ENCODE data around the gene PASD1.

PASD1 gene

DNA sequence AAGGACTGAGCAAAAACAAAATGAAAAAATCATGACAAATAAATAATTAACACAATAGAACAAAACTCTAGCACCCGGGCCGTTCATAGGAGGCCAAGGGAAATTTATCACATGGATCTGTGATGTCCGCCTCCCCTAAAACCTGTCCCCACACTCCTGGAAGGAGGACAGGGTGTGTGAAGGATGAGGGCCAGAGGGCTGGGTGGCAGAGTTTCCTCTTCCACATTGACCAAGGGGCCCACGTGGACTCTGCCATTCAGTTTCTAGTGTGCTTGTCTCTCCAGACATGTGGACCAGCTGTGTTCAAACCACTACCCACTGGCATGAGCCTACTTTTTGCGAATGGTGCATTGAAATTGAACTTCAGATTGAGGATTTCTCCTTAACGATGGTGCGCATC, 138.1 kb downstream of the PASD1 start:
- DNase-seq (ENCODE audit: low read depth), result no peak

DNA sequence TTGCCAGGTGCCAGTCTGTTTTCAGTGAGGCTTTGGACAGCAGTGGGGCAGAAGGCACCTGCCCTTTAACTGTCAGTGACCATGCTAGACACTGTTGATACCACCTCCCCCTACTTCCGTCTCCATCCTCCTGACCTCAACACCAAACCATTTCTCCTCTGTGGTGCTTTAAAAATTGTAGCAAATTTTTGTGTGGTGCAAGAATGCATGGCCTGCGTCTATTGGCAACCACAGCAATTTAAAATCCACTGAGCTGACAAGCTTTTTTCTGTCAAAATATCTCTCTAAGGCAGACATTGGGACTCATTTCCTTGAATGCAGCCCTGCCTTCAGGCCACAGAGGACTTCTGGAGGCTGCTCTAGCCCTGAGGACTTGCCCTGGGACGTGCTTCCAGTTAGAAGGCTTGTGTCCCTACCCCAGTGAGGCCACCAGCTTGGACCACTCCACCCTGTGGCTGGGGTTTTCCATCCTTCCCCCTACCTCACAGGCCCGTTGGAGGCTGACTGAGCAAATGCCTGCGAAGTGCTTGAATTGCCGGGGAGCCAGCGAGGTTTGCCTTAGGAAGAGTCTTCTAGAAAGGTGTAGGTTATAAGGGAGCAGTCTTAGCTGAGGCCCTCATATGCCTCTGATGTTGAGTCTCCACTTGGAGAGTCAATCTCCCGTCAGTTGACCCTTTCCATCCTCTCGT, 138.7 kb downstream of the PASD1 start:
- DNase-seq (ENCODE audit: low read depth), result no peak

DNA sequence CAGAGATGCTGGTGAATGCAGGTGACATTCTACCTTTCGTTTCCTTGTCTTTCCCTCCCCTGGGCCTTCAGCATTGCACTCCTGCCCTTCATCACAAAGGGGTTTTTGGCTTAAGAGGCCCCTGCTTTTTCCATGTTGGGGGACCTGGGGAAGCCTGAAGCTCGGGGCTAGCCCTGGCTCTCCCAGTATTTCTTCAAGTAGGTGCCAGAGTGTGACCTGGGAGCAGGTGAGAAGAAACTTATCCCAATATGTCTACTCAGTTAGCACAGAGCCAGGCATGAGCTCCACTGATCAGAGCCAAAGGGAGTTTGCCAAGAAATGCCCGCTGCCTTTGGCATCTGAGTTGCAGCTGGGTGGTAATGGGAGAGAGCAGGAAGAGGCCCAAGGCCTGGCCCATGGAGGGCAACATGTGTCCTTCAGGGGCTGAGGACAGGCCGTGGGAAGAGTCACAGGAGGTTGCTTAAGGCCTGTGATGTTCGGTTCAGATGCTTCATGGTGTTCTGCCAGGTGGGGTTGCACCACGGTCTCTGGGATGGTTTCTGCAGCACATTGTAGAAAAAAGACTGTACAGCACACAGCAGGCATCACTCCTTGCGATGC, 139.4 kb downstream of the PASD1 start:
- DNase-seq (ENCODE audit: low read depth), result no peak

DNA sequence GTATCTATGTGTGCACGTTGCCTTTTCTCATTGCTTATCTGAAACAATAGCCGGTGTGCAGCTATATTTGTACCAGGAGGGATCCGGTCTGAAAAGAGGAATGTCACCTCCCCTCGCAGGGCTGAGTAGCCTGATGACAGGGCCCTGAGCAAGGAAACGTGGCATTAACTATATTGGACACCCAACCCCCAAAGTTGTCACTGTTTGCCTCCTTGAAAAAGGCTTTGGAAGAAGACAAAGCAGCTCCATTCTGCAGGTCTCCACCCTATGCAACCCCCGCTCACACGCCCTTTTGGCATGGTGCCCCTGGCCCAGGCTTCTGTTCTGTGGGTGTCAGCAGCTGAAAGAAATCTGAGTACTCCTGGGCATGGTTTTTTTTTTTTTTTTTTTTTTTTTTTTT, 140.0 kb downstream of the PASD1 start:
- DNase-seq (ENCODE audit: low read depth), result no peak

DNA sequence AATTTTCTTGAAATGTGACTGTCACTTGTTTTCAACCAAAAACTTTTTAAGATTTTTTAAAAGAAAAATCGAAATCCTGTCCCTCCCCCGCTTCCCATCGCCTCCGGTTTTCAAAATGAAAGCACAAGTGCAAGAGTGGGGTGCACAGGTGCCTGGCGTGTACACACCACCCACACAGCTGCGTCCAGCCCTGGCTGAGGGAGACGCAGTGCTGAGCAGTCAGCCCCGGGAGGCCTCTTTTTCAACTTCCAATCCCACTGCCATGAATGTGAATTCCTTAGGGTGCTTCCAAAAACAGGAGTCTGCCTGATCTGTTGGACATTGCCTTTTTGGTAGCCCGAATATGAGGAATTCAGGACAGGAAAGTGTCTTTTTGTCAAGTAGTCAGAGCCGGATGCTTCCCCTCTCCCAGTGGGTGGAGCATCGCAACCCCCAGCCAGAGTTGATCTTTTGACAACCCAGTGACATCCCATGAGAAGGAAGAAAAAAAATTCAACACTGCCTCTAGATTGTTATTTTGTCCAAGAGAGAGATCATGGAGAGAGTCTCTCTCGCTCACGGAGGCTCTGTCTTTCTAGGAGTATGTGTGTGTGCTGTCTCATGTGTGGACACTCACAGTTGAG, 140.7 kb downstream of the PASD1 start:
- no peak for DNase-seq (ENCODE audit: low read depth)

DNA sequence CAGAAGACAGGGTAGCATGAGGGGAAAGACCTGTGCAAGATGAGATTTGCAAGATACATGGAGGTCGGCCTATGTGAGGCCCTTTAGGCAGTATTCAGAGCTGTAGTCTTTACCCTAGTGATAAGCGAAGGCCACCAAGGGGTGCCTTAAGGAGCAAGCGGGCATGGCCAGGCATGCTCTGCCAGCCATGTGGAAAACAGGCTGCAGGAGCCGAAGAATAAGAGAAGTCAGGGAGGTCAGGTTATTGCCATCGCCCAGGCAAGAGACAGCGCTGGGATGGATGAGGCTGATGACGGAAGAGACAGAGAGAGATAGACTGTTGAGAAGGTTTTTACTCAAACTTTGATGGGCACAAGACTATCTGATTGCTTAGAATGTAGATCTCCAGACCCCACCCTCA, 145.3 kb downstream of the PASD1 start:
- no peak for DNase-seq (ENCODE audit: low read depth)

DNA sequence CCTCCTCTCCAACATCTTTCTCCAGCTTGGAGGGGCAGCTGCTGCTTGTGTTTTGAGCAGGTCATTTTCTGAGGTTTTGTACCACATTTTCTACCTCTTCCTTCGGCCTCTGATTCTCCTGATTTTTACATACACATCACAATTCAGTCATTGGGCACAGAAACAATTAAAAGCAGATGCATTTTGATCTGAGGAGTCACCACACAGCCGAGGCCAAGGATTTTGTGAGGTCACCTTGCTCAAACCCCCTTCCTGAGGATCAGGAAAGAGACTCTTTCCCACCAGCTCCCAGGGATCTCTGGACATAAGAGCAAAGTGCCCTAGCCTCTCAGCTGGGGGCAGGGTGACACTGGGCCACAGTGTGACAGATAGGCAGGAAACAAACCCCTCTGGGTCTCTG, 147.0 kb downstream of the PASD1 start:
- no peak for DNase-seq (ENCODE audit: low read depth)

DNA sequence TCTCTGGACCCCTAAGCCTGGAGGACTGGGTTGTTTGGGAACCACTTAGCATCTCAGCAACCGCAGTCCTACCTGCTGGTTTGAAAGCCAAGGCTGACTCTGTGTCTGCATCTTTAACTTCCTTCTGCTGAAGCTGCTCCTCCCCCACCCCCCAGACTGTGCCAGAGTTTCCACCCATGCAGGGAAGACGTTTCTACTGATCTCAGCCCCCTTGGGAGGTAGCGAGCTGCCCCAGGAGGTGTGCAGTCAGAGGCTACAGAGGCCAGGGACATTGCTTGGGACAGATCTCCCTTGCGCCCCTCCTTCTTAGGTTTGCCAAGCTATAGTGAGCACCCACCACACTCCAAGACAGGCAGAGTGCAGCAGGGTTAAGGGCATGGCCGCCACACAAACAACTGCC, 147.7 kb downstream of the PASD1 start:
- DNase-seq (ENCODE audit: low read depth), result no peak

DNA sequence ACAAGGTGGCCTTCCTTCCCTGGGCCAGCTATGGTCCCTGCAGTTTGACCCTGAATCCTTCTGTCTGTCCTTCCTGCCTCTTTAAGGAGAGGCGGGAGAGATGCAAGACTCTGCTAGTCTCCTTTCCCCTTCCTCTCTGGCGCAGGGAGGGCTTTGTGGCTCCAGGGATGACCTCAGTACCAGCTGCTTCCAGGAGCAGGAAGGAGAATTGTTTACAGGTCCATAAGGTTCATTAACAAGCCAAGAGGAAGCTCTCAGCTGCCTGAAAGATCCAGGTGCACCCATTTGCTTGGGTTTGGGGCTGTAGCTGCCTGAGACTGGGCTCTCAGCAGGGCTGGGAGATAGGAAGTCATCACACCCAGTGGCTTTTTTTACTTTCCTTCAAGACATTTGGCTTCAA, 148.3 kb downstream of the PASD1 start:
- DNase-seq (ENCODE audit: low read depth), result no peak

DNA sequence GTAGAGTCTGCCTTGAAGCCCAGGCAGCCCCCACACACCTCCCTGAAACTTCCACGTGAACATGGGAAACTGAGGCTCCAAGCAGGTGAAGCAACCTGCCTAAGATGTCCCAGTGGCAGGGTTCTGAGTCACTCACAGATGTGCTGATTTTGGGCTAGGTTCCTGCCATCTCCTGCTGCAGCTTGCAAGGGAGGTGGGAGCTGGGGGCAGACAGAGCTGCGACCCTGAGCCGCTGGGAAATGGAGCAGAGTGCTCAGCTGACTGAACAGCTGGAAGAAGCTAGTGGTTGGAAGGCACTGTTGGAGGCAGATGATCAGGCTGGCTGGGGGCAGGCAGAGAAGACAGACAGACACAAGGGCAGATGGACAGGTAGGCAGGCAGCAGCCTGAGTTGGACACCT, 148.8 kb downstream of the PASD1 start:
- no peak for DNase-seq (ENCODE audit: low read depth)

DNA sequence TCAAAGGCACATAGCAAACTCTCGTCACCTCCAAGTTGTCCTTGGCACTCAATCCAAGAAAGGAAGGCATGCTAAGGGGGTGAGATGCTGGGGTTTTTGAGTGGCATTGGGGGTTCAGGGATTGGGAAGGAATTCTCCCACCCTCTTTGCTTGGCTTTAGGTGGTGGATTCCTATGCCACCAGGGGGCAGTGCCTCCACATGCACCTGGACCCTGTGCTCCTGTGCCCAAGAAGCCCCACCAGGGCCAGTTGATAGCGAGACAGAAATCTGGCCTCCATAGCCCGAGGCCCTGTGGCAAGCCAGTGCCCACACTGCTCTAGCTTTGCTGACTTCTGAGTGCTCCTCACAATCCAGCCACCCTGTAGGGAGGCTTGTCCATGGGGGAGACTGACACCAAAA, 150.4 kb downstream of the PASD1 start:
- no peak for DNase-seq (ENCODE audit: low read depth)

DNA sequence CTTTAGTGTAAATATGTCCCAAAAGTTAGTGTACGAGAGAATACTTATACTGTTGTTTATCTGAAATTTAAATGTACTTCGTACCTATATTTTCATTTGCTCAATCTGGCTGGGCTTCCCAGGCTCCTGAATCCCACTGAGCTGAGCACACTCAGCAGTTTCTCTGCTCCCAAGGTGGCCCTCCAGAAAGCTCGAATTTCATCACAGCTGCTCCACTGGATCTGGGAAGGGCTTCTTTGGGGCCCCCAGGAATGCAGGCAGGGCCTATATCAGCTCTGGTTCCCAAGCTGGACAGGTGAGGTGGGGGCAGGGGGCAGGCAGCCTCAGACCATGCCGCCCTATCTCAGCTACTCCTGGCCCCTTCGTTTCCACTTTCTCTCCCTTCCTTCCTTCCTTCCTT, 150.9 kb downstream of the PASD1 start:
- no peak for DNase-seq (ENCODE audit: low read depth)

DNA sequence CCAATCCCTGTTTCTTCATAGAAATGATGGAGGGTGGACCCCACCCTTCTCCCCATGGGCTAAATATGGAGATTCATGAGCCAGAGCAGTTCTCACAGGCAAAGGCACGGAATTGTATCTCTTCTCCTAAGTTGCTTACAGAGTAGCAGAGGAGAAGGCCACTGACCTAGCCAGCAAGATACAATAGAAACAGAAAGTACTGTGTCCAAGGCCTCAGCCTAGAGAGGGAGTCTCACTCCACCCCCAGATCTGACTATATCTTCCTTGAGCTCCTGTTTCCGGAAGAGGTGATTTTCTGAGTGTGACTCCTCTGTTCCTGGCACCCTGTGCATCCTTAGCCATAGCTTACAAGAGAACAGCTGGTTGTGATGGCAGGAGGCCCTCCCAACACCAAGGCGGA, 152.3 kb downstream of the PASD1 start, which contains the start of gene FATE1:
Gene FATE1 (plus strand): TSS at position 284 of the 400 bp plus-strand sequence. CDS start 85 bp downstream, at position 369.
- no peak for DNase-seq (ENCODE audit: low read depth)

DNA sequence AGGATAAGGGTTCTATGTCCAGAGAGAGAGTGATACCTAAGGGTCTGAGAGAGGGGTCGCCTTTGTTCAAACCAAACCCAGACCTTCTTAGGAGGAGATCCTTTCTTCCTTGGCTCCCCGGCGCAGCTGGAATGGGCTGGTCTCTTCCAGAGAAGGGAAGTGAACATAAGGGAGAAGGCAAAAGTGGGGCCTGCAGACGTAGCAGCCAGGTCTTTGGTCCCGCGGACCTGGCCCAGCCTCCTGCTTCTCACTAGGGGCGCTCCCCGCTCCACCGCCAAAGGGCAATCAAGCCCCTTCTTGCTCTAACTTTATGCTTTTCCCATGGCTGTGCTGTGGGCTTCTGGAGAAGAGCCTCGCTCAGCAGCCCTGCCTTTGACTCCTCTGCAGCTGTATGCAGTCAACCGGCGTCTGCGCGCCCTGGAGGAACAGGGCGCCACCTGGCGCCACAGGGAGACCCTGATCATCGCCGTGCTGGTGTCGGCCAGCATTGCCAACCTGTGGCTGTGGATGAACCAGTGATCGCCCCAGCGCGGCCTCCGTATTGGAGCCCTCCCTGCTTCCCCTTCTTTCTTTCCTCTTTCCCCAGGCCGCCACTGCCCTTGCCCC, 158.9 kb downstream of the PASD1 start:
- DNase-seq (ENCODE audit: low read depth), result no peak

DNA sequence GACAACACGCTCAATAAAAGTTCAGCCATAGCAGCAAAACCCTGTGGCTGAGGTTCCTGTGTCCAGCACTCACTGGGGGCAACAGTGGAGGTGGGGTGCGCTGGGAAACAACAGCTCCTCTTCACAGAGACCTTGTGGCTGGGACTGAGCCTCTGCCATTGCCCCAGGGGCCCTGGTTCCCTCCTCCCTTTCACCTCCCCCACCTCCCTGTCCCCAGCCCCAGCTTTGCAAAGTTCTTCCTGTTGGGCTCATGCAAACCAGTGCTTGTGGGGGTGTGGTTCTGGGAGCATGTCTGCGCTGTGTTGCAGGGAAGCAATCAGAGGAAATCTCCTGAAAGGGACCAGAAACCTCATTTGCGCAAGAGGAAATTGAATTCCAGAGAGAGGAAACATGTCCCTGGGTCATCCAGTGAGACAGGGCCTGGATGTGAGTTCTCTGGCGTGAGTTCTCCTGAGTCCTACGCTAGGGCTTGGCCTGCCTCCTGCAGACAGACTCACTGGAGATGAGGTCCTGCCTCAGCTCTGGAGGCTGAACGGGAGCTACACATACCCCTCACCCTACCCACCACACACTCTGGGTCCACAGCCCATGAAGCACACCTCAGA, 159.8 kb downstream of the PASD1 start:
- DNase-seq (ENCODE audit: low read depth), result no peak

DNA sequence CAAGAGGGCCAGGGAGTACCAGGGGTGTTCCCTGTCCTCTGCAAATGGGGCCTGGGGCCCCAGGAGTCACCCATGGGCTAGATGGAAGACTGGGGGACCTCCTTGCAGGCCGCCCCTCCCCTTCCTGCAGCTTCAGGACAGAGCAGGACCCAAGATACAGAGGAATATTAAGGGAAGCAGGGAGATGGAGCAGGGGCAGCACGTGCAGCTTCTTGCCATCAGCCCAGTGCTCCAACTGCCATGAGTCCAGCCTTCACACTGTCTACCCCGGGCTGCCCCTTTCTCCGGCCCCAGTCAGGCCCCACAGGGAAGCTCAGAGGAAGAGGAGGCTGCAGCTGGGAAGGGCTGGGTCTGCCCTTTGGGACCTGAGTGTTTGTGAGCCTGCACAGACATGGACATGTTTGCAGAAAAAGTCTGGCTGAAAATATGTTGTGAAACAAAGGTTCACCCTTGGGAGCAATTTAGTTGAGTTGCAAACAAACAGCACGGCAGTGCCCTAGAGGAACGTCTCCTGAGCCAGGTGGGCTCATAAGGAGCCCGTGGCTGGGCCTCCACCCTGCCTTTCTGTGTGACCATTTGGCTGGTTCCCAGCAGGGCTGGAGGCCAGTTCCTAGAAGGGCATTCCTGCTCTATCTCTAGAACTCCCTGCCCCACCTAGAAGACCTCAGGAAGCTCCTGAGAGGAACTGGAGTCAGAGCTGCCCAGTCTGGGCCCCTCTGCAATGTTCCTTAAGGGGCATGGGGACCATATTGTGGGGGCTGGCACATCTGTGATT, 161.3 kb downstream of the PASD1 start:
- DNase-seq (ENCODE audit: low read depth), result no peak

DNA sequence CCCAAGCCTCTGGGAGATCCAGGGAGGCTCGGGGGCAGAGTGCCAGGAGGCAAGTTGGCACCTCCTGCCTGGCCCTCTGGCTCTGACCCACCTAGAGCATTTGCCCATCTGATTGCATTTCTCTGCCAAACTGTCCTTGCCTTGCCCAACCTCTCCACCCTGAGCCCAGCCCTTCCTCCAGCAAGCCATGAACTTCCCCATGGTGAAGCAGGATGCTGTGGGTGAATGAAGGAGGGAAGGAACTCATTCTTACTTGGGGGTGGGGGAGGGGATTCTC, 161.8 kb downstream of the PASD1 start:
- DNase-seq (ENCODE audit: low read depth), result no peak
